ENCODE results near the gene PRAMEF13. TPM values are rescaled to one million over a fixed set of nuclear protein-coding genes. Genes with fewer than 3 reads are reported as not detected.
"Not testable (repeated sequence)": the region's sequence is repeated elsewhere in the genome, so short reads cannot be mapped to it uniquely, and the experiment has no call there.

PRAMEF13 gene
- not detected for total RNA-seq
- not detected for polyA plus RNA-seq (2013, experiment 1 of 2)
- polyA plus RNA-seq (2013, experiment 2 of 2), result not detected
- long read RNA-seq, experiment 1, result 0 reads
- long read RNA-seq, experiment 2, result 0 reads
- long read RNA-seq, experiment 3, result 0 reads
- long read RNA-seq, experiment 4, result 0 reads

GRCh38 chr1:13201309-13201708 lies at the start of gene PRAMEF13:
Gene PRAMEF13 (minus strand): TSS chr1:13201409. CDS start chr1:13199589, 1,820 bp downstream.
- not testable (repeated sequence) for H3K36me3 Mint-ChIP-seq (ENCODE audit: low read depth); H3K9me3 ChIP-seq (ENCODE audit: control insufficient read depth, low read length); H3K4me1 Mint-ChIP-seq; H3K27me3 Mint-ChIP-seq (ENCODE audit: insufficient read depth); H3K4me1 ChIP-seq (ENCODE audit: control insufficient read depth, insufficient read depth, low read length); H3K27me3 ChIP-seq (ENCODE audit: control insufficient read depth, insufficient read depth, low read length, poor library complexity, severe bottlenecking); H3K27ac ChIP-seq (ENCODE audit: low read depth, low read length); DNase-seq; H3K36me3 ChIP-seq (ENCODE audit: control insufficient read depth, insufficient read depth, low read length); H3K27ac Mint-ChIP-seq; H3K4me3 Mint-ChIP-seq; H3K9ac ChIP-seq (ENCODE audit: extremely low read depth, low read length, poor library complexity, severe bottlenecking); H3K9me3 Mint-ChIP-seq; H3K4me3 ChIP-seq (ENCODE audit: low read length)
- no CpG with 5 or more reads among the region's 5 CpGs for WGBS, 2 experiments (ENCODE audit: insufficient coverage in 1 of 2, insufficient read length in 1 of 2)

GRCh38 chr1:13247122-13247521 lies 45.9 kb upstream of the PRAMEF13 start:
- H3K36me3 Mint-ChIP-seq (ENCODE audit: low read depth); H3K27ac Mint-ChIP-seq; H3K36me3 ChIP-seq (ENCODE audit: control insufficient read depth, insufficient read depth, low read length); H3K4me1 ChIP-seq (ENCODE audit: control insufficient read depth, insufficient read depth, low read length); H3K27ac ChIP-seq (ENCODE audit: low read depth, low read length); H3K9ac ChIP-seq (ENCODE audit: extremely low read depth, low read length, poor library complexity, severe bottlenecking); H3K27me3 Mint-ChIP-seq (ENCODE audit: insufficient read depth); H3K4me1 Mint-ChIP-seq; H3K4me3 Mint-ChIP-seq; H3K27me3 ChIP-seq (ENCODE audit: control insufficient read depth, insufficient read depth, low read length, poor library complexity, severe bottlenecking); H3K4me3 ChIP-seq (ENCODE audit: low read length); DNase-seq: not testable (repeated sequence)
- H3K9me3 ChIP-seq (ENCODE audit: control insufficient read depth, low read length), result peaks cover 31% of the 10 kb centered on the region
- WGBS, 2 experiments (ENCODE audit: insufficient coverage in 1 of 2, insufficient read length in 1 of 2), result 63 to 67% methylated on average over 4 to 5 of the region's 7 CpGs
- peaks cover 51% of the 10 kb centered on the region for H3K9me3 Mint-ChIP-seq

- H3K27me3 Mint-ChIP-seq (ENCODE audit: insufficient read depth); H3K4me3 ChIP-seq (ENCODE audit: low read length); H3K9ac ChIP-seq (ENCODE audit: extremely low read depth, low read length, poor library complexity, severe bottlenecking); H3K36me3 Mint-ChIP-seq (ENCODE audit: low read depth); H3K4me1 ChIP-seq (ENCODE audit: control insufficient read depth, insufficient read depth, low read length); H3K4me1 Mint-ChIP-seq; H3K27me3 ChIP-seq (ENCODE audit: control insufficient read depth, insufficient read depth, low read length, poor library complexity, severe bottlenecking); DNase-seq; H3K27ac Mint-ChIP-seq; H3K36me3 ChIP-seq (ENCODE audit: control insufficient read depth, insufficient read depth, low read length); H3K4me3 Mint-ChIP-seq; H3K27ac ChIP-seq (ENCODE audit: low read depth, low read length): not testable (repeated sequence)
- whole genome bisulfite sequencing, 2 experiments (ENCODE audit: insufficient coverage in 1 of 2, insufficient read length in 1 of 2), result 60 to 75% methylated on average over 2 of the region's 2 CpGs
- H3K9me3 ChIP-seq (ENCODE audit: control insufficient read depth, low read length), result peaks cover 31% of the 10 kb centered on the region
- peaks cover 57% of the 10 kb centered on the region for H3K9me3 Mint-ChIP-seq
Measured at GRCh38 chr1:13246554-13246871, 45.3 kb upstream of the PRAMEF13 start.

- H3K36me3 ChIP-seq (ENCODE audit: control insufficient read depth, insufficient read depth, low read length); H3K27me3 ChIP-seq (ENCODE audit: control insufficient read depth, insufficient read depth, low read length, poor library complexity, severe bottlenecking); H3K27ac Mint-ChIP-seq; H3K4me1 ChIP-seq (ENCODE audit: control insufficient read depth, insufficient read depth, low read length); H3K4me1 Mint-ChIP-seq; H3K9ac ChIP-seq (ENCODE audit: extremely low read depth, low read length, poor library complexity, severe bottlenecking); H3K27ac ChIP-seq (ENCODE audit: low read depth, low read length); H3K4me3 Mint-ChIP-seq; H3K4me3 ChIP-seq (ENCODE audit: low read length); H3K27me3 Mint-ChIP-seq (ENCODE audit: insufficient read depth); H3K36me3 Mint-ChIP-seq (ENCODE audit: low read depth); DNase-seq: not testable (repeated sequence)
- H3K9me3 Mint-ChIP-seq, result peaks cover 62% of the 10 kb centered on the region
- WGBS, 2 experiments (ENCODE audit: insufficient coverage in 1 of 2, insufficient read length in 1 of 2), result 61 to 63% methylated on average over 5 of the region's 5 CpGs
- peaks cover 31% of the 10 kb centered on the region for H3K9me3 ChIP-seq (ENCODE audit: control insufficient read depth, low read length)
Measured at GRCh38 chr1:13245841-13246553, 44.8 kb upstream of the PRAMEF13 start.

- H3K27me3 ChIP-seq (ENCODE audit: control insufficient read depth, insufficient read depth, low read length, poor library complexity, severe bottlenecking); H3K27ac Mint-ChIP-seq; H3K27ac ChIP-seq (ENCODE audit: low read depth, low read length); H3K4me1 Mint-ChIP-seq; H3K4me3 ChIP-seq (ENCODE audit: low read length); DNase-seq; H3K36me3 Mint-ChIP-seq (ENCODE audit: low read depth); H3K27me3 Mint-ChIP-seq (ENCODE audit: insufficient read depth); H3K9ac ChIP-seq (ENCODE audit: extremely low read depth, low read length, poor library complexity, severe bottlenecking); H3K4me3 Mint-ChIP-seq; H3K4me1 ChIP-seq (ENCODE audit: control insufficient read depth, insufficient read depth, low read length); H3K36me3 ChIP-seq (ENCODE audit: control insufficient read depth, insufficient read depth, low read length): not testable (repeated sequence)
- peaks cover 84% of the 10 kb centered on the region for H3K9me3 Mint-ChIP-seq
- peaks cover 38% of the 10 kb centered on the region for H3K9me3 ChIP-seq (ENCODE audit: control insufficient read depth, low read length)
- WGBS, 2 experiments (ENCODE audit: insufficient coverage in 1 of 2, insufficient read length in 1 of 2), result 72 to 81% methylated on average over 6 to 8 of the region's 9 CpGs
Measured at GRCh38 chr1:13243536-13244263, 42.5 kb upstream of the PRAMEF13 start.

- DNase-seq; H3K4me3 ChIP-seq (ENCODE audit: low read length); H3K36me3 ChIP-seq (ENCODE audit: control insufficient read depth, insufficient read depth, low read length); H3K27ac ChIP-seq (ENCODE audit: low read depth, low read length); H3K4me3 Mint-ChIP-seq; H3K27ac Mint-ChIP-seq; H3K9ac ChIP-seq (ENCODE audit: extremely low read depth, low read length, poor library complexity, severe bottlenecking); H3K4me1 ChIP-seq (ENCODE audit: control insufficient read depth, insufficient read depth, low read length); H3K4me1 Mint-ChIP-seq; H3K36me3 Mint-ChIP-seq (ENCODE audit: low read depth); H3K27me3 Mint-ChIP-seq (ENCODE audit: insufficient read depth); H3K27me3 ChIP-seq (ENCODE audit: control insufficient read depth, insufficient read depth, low read length, poor library complexity, severe bottlenecking): not testable (repeated sequence)
- H3K9me3 ChIP-seq (ENCODE audit: control insufficient read depth, low read length), result peaks cover 17% of the 10 kb centered on the region
- 87 to 89% methylated on average over 4 of the region's 4 CpGs for WGBS, 2 experiments (ENCODE audit: insufficient coverage in 1 of 2, insufficient read length in 1 of 2)
- peaks cover 89% of the 10 kb centered on the region for H3K9me3 Mint-ChIP-seq
Measured at GRCh38 chr1:13239633-13240032, 38.4 kb upstream of the PRAMEF13 start.
